Psoas muscle (tissue), 8 donors: ENCODE data around the gene CFAP74. TPM values are rescaled to one million over a fixed set of nuclear protein-coding genes. Genes with fewer than 3 reads are reported as not detected.

Source experiments
- ATAC-seq, 4 donors: fragments of 200-7000 bp; cut with Tn5 transposase; one replicate each; pipeline ENCODE4 v1.9.1; 2020; ENCODE audit warnings: moderate library complexity in 3 of 4, mild to moderate bottlenecking in 2 of 4
- DNase-seq, 2 donors: peaks; one replicate each; pipeline ENCODE4 v3.0.0-alpha.2; 2020
- H3K27ac ChIP-seq: fragments of 200-600 bp; one replicate; pipeline ENCODE4 v1.8.0; 2022
- H3K27me3 ChIP-seq, 3 donors: fragments of 200-600 bp in 1 of 3; one replicate each; pipeline versions ENCODE4 v1.6.1 to v1.8.0; 2013 to 2022; ENCODE audit warnings: low read length in 2 of 3, mild to moderate bottlenecking in 2 of 3, moderate library complexity in 1 of 3; ENCODE audit not compliant: insufficient read depth in 3 of 3
- H3K36me3 ChIP-seq, 2 donors: fragments of 200-600 bp in 1 of 2; one replicate each; pipeline versions ENCODE4 v1.6.1 to v1.8.0; 2013 to 2022; ENCODE audit warnings: low read depth in 1 of 2, mild to moderate bottlenecking in 1 of 2, moderate library complexity in 1 of 2; ENCODE audit not compliant: insufficient read depth in 1 of 2
- H3K4me1 ChIP-seq: fragments of 200-600 bp; one replicate; pipeline ENCODE4 v1.8.0; 2022
- H3K4me3 ChIP-seq: fragments of 200-600 bp; one replicate; pipeline ENCODE4 v1.8.0; 2022; ENCODE audit warnings: mild to moderate bottlenecking
- H3K9me3 ChIP-seq: fragments of 200-600 bp; one replicate; pipeline ENCODE4 v1.8.0; 2022
- CTCF ChIP-seq: fragments of 200-600 bp; IDR thresholded peaks from one replicate; pipeline ENCODE4 v1.8.0; 2022; ENCODE audit warnings: antibody characterized with exemption
- WGBS, 3 donors: extraction: QIAGEN DNeasy Blood & Tissue Kit; methylation state at CpG; one replicate each; pipeline versions ENCODE4 v1.1.6 to v1.1.7; 2013; 5-methylcytosine and 5-hydroxymethylcytosine counted together
- intact Hi-C, 2 donors: fragments of 100-400 bp; cut with DNase I; formaldehyde crosslinking; loops; one replicate each; pipeline versions ENCODE4 v1.11.0 to v1.14.2; 2022
- polyA plus RNA-seq, 3 donors: library from polyadenylated mRNA; stranded (reverse); fragments of 200-250 nt; gene quantifications; one replicate each; pipeline ENCODE4 v1.2.3, GENCODE V29; 2013
- total RNA-seq, 4 donors: library from RNA; stranded (reverse); fragmentation: NEBNext Ultra II Directional in 2 of 4; extraction: Animal tissue kit (Norgen Biotek cat#: 25700) in 2 of 4; gene quantifications; one replicate each; pipeline versions ENCODE4 v1.2.1 to v1.2.4, GENCODE V29; 2021 to 2023
- donor health status: healthy with polysubstance abuse.
- donor health status: DM: no; HTN: no; CAD: no; lungs with moderate emphysema.
- donor health status: Bipolar disorder and iron deficiency.
- donor health status: healthy.
- donor health status: DM: yes; HTN: yes; CAD: no.
- donor health status: DM: no; HTN: no; CAD: no.
- donor health status: DM: no; HTN: no; CAD: no.
- donor health status: DM: yes; HTN: yes; CAD: no.

CFAP74 gene
- total and polyA plus RNA-seq, 7 donors = 0.01 to 0.05 TPM; not detected in 5

- 82 to 89% (median 87%) methylated on average over 13 of the region's 13 CpGs for WGBS, 3 donors
- TF ChIP-seq CTCF = no peak
- DNase-seq = no peak
- intact Hi-C loops = no loop called here
- no peak for ATAC-seq
- Histone ChIP-seq H3K4me1 (no peaks in the 10 kb centered on the region), H3K9me3 (no peaks in the 10 kb centered on the region), H3K27me3 (peaks cover 0 to 40% (median 5%) of the 10 kb centered on the region in 3 donors), H3K4me3 (no peak overlapping the region), H3K27ac (no peak overlapping the region), H3K36me3 (no peaks in the 10 kb centered on the region)
Observed at GRCh38 chr1:1987142-1987510, 16.5 kb downstream of the CFAP74 start.

- TF ChIP-seq CTCF = no peak
- peaks cover 0 to 40% (median 5%) of the 10 kb centered on the region in 3 donors for H3K27me3 ChIP-seq
- H3K36me3 ChIP-seq = no peaks in the 10 kb centered on the region
- no peaks in the 10 kb centered on the region for H3K9me3 ChIP-seq
- no peak for DNase-seq
- no peak for ATAC-seq
- H3K4me1 ChIP-seq = no peaks in the 10 kb centered on the region
- 73 to 78% (median 77%) methylated on average over 22 to 24 of the region's 24 CpGs for WGBS, 3 donors
- H3K27ac ChIP-seq = no peak overlapping the region
- no peak overlapping the region for H3K4me3 ChIP-seq
- intact Hi-C loops = no loop called here
Observed at GRCh38 chr1:1986451-1987141, 17.0 kb downstream of the CFAP74 start.

- Histone ChIP-seq H3K27me3 (peaks cover 0 to 40% (median 3%) of the 10 kb centered on the region in 3 donors), H3K4me1 (no peaks in the 10 kb centered on the region), H3K9me3 (no peaks in the 10 kb centered on the region), H3K4me3 (no peak overlapping the region), H3K36me3 (no peaks in the 10 kb centered on the region), H3K27ac (no peak overlapping the region)
- DNase-seq (no peak), ATAC-seq (no peak)
- no peak for TF ChIP-seq CTCF
- 76 to 81% (median 77%) methylated on average over 25 to 32 of the region's 32 CpGs for WGBS, 3 donors
- intact Hi-C loops = no loop called here
Observed at GRCh38 chr1:1985375-1986050, 18.1 kb downstream of the CFAP74 start.

GRCh38 chr1:1984560-1985070 is 19.0 kb downstream of the CFAP74 start:
- TF ChIP-seq CTCF = no peak
- H3K9me3 ChIP-seq = no peaks in the 10 kb centered on the region
- peaks cover 0 to 34% (median 3%) of the 10 kb centered on the region in 3 donors for H3K27me3 ChIP-seq
- H3K36me3 ChIP-seq = no peaks in the 10 kb centered on the region
- H3K4me1 ChIP-seq = no peaks in the 10 kb centered on the region
- DNase-seq (no peak), ATAC-seq (no peak)
- intact Hi-C loops = no loop called here
- no peak overlapping the region for H3K27ac ChIP-seq
- WGBS, 3 donors = 74 to 80% (median 77%) methylated on average over 17 of the region's 17 CpGs
- H3K4me3 ChIP-seq = no peak overlapping the region
